ENCODE data around the gene B3GNT4. TPM values are rescaled to one million over a fixed set of nuclear protein-coding genes. Genes with fewer than 3 reads are reported as not detected.

Gene B3GNT4
- total and polyA plus RNA-seq, 2 of the 8 experiments (the other 6 are each of a cell fraction or from before 2014, with no cell fraction given) = 1.1 to 1.4 TPM

DNA sequence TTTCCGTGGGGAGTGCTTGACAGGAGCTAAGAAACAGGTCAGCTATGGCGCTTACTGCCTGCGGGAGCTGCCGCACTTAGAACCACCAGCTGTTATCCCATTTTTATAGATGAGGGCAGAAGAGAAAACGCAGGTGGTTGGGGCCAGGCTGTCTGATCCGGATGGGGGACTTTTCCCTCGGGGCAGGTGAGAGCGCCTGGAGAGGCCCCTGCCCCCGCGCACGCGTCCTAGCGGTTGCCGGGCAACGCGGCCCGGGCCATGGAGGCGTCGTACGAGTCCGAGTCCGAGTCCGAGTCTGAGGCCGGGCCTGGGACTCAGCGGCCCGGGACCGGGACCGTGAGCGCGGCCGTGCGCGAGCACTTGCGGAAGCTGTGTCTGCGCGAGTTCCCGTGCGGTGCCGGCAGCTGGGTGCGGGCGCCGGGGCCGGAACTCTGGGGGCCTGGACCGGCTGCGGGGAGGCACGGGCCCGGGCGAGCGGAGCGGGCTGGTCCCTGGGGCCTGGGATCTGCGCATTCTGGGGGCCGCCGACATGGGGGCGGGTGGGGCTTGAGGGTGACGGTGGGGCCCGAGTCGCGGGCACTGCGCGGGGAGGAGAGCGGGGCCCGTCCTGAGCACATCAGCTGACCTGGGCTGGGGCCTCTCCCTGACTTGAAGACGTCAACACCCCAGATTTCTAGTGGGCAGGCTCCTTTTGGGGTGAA, 20.5 kb upstream of the B3GNT4 start, which contains the start of gene LRRC43 (continued):
- TF ChIP-seq PHF8 (conservative IDR thresholded peaks at IDR 0.05; ENCODE audit: low read depth, low read length) = no peak; the same call in 1 of the 2 replicates
- TF ChIP-seq YY1 (IDR thresholded peaks at IDR 0.05; ENCODE audit: low read depth, low read length) = 0 out of 2 replicates have a peak, but pooled peaks have one; percentile 29
- no peak for TF ChIP-seq SP2 (IDR thresholded peaks at IDR 0.05; ENCODE audit: low read length)
- TF ChIP-seq, protein P1, sequence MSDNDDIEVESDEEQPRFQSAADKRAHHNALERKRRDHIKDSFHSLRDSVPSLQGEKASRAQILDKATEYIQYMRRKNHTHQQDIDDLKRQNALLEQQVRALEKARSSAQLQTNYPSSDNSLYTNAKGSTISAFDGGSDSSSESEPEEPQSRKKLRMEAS (IDR thresholded peaks at IDR 0.05) = peak; percentile 29; the same call in 1 of the 2 replicates
- TF ChIP-seq SRF (IDR thresholded peaks at IDR 0.05; ENCODE audit: low read depth, low read length) = no peak
- peak; percentile 74 for TF ChIP-seq SAP30 (IDR thresholded peaks at IDR 0.05; ENCODE audit: insufficient read depth, insufficient replicate concordance, low read length)
- no peak for TF ChIP-seq MAFK (IDR thresholded peaks at IDR 0.05; ENCODE audit: low read depth, low read length)
- TF ChIP-seq RBBP5 (IDR thresholded peaks at IDR 0.05; ENCODE audit: borderline replicate concordance, low read depth, low read length) = no peak
- no peak for TF ChIP-seq RFX5 (IDR thresholded peaks at IDR 0.05; ENCODE audit: borderline replicate concordance, low read depth, low read length)
- TF ChIP-seq POLR2AphosphoS5 (IDR thresholded peaks at IDR 0.05; ENCODE audit: low read depth, low read length) = no peak
- no peak for TF ChIP-seq CEBPB (IDR thresholded peaks at IDR 0.05; ENCODE audit: low read depth, low read length)
- TF ChIP-seq FOSL1 (IDR thresholded peaks at IDR 0.05; ENCODE audit: insufficient read depth, low read depth, low read length) = no peak
- TF ChIP-seq KDM4A (IDR thresholded peaks at IDR 0.05; ENCODE audit: low read depth, low read length, severe bottlenecking) = peak; percentile 28
- TF ChIP-seq CREB1 (IDR thresholded peaks at IDR 0.05) = no peak
- no peak for TF ChIP-seq SIRT6 (IDR thresholded peaks at IDR 0.05; ENCODE audit: low read length)
- TF ChIP-seq SIN3A (conservative IDR thresholded peaks at IDR 0.05 in 1 of 2, IDR thresholded peaks at IDR 0.05 in 1 of 2; ENCODE audit: low read depth in 1 of 2, low read length in 2 of 2) = peak; percentile 85 to 95; a peak in 3 of 4 replicates
- 0 out of 4 replicates have a peak, but pooled peaks of 1 of the 2 experiments have one; percentile 65 for TF ChIP-seq HDAC2 (IDR thresholded peaks at IDR 0.05; ENCODE audit: borderline replicate concordance in 1 of 2, low read depth in 2 of 2, low read length in 2 of 2)
- no peak for TF ChIP-seq CBX5 (IDR thresholded peaks at IDR 0.05; ENCODE audit: low read depth, low read length)
- no peak for TF ChIP-seq BACH1 (IDR thresholded peaks at IDR 0.05; ENCODE audit: low read length)
- no peak for TF ChIP-seq POU5F1 (IDR thresholded peaks at IDR 0.05; ENCODE audit: low read depth, low read length)
- peak; percentile 30 for TF ChIP-seq EZH2 (IDR thresholded peaks at IDR 0.05; ENCODE audit: low read depth, low read length, severe bottlenecking)
- TF ChIP-seq TCF12 (IDR thresholded peaks at IDR 0.05; ENCODE audit: low read depth, low read length) = 0 out of 2 replicates have a peak, but pooled peaks have one; percentile 11
- TF ChIP-seq KDM5A (IDR thresholded peaks at IDR 0.05; ENCODE audit: low read length) = no peak

Data from H1 (cell line).